NCI-H526 treated with DMSO at 0.1 percent for 48 hours (cell line): ENCODE results near the gene FKRP.
"Not testable (repeated sequence)": the region's sequence is repeated elsewhere in the genome, so short reads cannot be mapped to it uniquely, and the experiment has no call there.

Source experiments
- DNase-seq: peaks from one replicate; lab custom pipeline; 2025; lab: John Stamatoyannopoulos, UW

FKRP gene

GRCh38 chr19:46745521-46746280, at the start of gene FKRP:
TSS of gene FKRP (plus strand) at chr19:46746057. CDS start at chr19:46755451, 9,394 bp downstream.
- DNase-seq: no peak

GRCh38 chr19:46696866-46697203, 49.0 kb upstream of the FKRP start:
- DNase-seq: no peak

GRCh38 chr19:46697204-46697960, 48.5 kb upstream of the FKRP start:
- peak; percentile 92 for DNase-seq

GRCh38 chr19:46698395-46699321, 47.2 kb upstream of the FKRP start:
- DNase-seq: no peak

GRCh38 chr19:46700704-46701103, 45.2 kb upstream of the FKRP start:
- no peak for DNase-seq

GRCh38 chr19:46704379-46705076, 41.3 kb upstream of the FKRP start:
- no peak for DNase-seq

GRCh38 chr19:46710687-46711086, 35.2 kb upstream of the FKRP start:
- DNase-seq: no peak

- DNase-seq: not testable (repeated sequence)
Observed at GRCh38 chr19:46712768-46713338, 33.0 kb upstream of the FKRP start.

- DNase-seq: no peak
Observed at GRCh38 chr19:46713781-46714443, 31.9 kb upstream of the FKRP start.

GRCh38 chr19:46714444-46715106, 31.3 kb upstream of the FKRP start:
- DNase-seq: no peak

GRCh38 chr19:46715620-46715974, 30.3 kb upstream of the FKRP start:
- DNase-seq: no peak

GRCh38 chr19:46715975-46716671, 29.7 kb upstream of the FKRP start:
- no peak for DNase-seq

GRCh38 chr19:46716672-46717033, 29.2 kb upstream of the FKRP start:
- DNase-seq: no peak

GRCh38 chr19:46717034-46717715, 28.7 kb upstream of the FKRP start, which contains the start of gene PRKD2:
TSS of gene PRKD2 (minus strand) at chr19:46717114. CDS start at chr19:46716370, 744 bp downstream.
- peak; percentile 56 for DNase-seq

GRCh38 chr19:46717716-46718143, 28.1 kb upstream of the FKRP start:
- DNase-seq: no peak

GRCh38 chr19:46718157-46718933, 27.5 kb upstream of the FKRP start:
- no peak for DNase-seq

GRCh38 chr19:46718934-46719622, 26.8 kb upstream of the FKRP start:
- no peak for DNase-seq
